A673 (cell line): ENCODE results near the gene PICALM. TPM values are rescaled to one million over a fixed set of nuclear protein-coding genes. Genes with fewer than 3 reads are reported as not detected.

ENCODE experiments used
- BruUV-seq: library from RNA; stranded (reverse); fragments of 400-500 nt; replicated peaks from 2 replicates; lab custom pipeline; 2021; lab: Mats Ljungman, UMichigan
- CTCF ChIA-PET: fragments of 300-600 bp; sonication (Branson Sonifier 250); formaldehyde crosslinking; loops from one replicate; lab custom pipeline; 2022; ENCODE audit warnings: antibody characterized with exemption; lab: Charles Lee
- POLR2A ChIA-PET: fragments of 300-600 bp; sonication (Branson Sonifier 250); formaldehyde crosslinking; loops from one replicate; lab custom pipeline; 2022; ENCODE audit warnings: antibody characterized with exemption; ENCODE audit not compliant: low non-redundant PET; lab: Charles Lee
- DNase-seq: peaks from one replicate; pipeline ENCODE4 v3.0.0-alpha.2; 2015; ENCODE audit warnings: low spot score
- H3K27ac ChIP-seq: fragments of 200-600 bp; sonication (generic); 2 replicates; pipeline ENCODE4 v1.5.1; 2016; ENCODE audit warnings: mixed run types, low read depth, mild to moderate bottlenecking, mixed read lengths, antibody characterized with exemption, low read length; ENCODE audit not compliant: poor library complexity, severe bottlenecking
- H3K27me3 ChIP-seq: fragments of 200-600 bp; sonication (generic); replicated peaks from 2 replicates; pipeline ENCODE4 v1.6.1; 2017; ENCODE audit warnings: mixed run types, low read depth, mild to moderate bottlenecking, mixed read lengths, antibody characterized with exemption, low read length; ENCODE audit not compliant: insufficient read depth, poor library complexity
- H3K36me3 ChIP-seq: fragments of 200-600 bp; sonication (generic); 2 replicates; pipeline ENCODE4 v1.6.1; 2016; ENCODE audit warnings: mixed run types, mild to moderate bottlenecking, mixed read lengths, antibody characterized with exemption, low read length; ENCODE audit not compliant: insufficient read depth, poor library complexity, severe bottlenecking
- H3K4me1 ChIP-seq: fragments of 200-600 bp; sonication (generic); 2 replicates; pipeline ENCODE4 v1.6.1; 2017; ENCODE audit warnings: mixed run types, mild to moderate bottlenecking, mixed read lengths, antibody characterized with exemption, low read length; ENCODE audit not compliant: insufficient read depth, poor library complexity, severe bottlenecking
- H3K4me3 ChIP-seq: fragments of 200-600 bp; sonication (generic); 2 replicates; pipeline ENCODE4 v1.5.1; 2016; ENCODE audit warnings: low read depth, mixed run types, mild to moderate bottlenecking, mixed read lengths, low read length; ENCODE audit not compliant: poor library complexity, severe bottlenecking
- H3K9me3 ChIP-seq: fragments of 200-600 bp; sonication (generic); 2 replicates; pipeline ENCODE4 v1.6.1; 2016; ENCODE audit warnings: mixed run types, low read depth, mild to moderate bottlenecking, mixed read lengths, antibody characterized with exemption, low read length; ENCODE audit not compliant: poor library complexity, severe bottlenecking
- CTCF ChIP-seq: fragments of 300-800, 200-600 bp; sonication (generic); conservative IDR thresholded peaks from 2 replicates; pipeline ENCODE4 v1.5.1; 2017; ENCODE audit warnings: low read depth, mild to moderate bottlenecking, antibody characterized with exemption, low read length, moderate library complexity, mixed read lengths
- EZH2 ChIP-seq: fragments of 200-600 bp; sonication (generic); IDR thresholded peaks from 2 replicates; pipeline ENCODE4 v1.6.1; 2017; ENCODE audit warnings: borderline replicate concordance, low read depth, mild to moderate bottlenecking, mixed read lengths, antibody characterized with exemption, low read length; ENCODE audit not compliant: poor library complexity, severe bottlenecking
- intact Hi-C: fragments of 100-400 bp; cut with micrococcal nuclease; formaldehyde crosslinking; loops from one replicate; pipeline ENCODE4 v1.10.0; 2022; ENCODE audit not compliant: unreplicated experiment
- total RNA-seq: library from RNA; stranded (reverse); gene quantifications from 2 replicates; pipeline ENCODE4 v1.2.3, GENCODE V29; 2021

PICALM gene
- total RNA-seq, 1 experiment from 2014 or later, result 174 TPM

GRCh38 chr11:86040919-86041850 is 27.7 kb downstream of the PICALM start:
- H3K9me3 ChIP-seq, result no peaks in the 10 kb centered on the region
- H3K27me3 ChIP-seq, result no peaks in the 10 kb centered on the region
- CTCF ChIA-PET, result interaction anchor here (0.5 to 2.4 kb wide), 7 partner anchors 12 to 284 kb away, joined by 3 to 25 read pairs (median 4); partner anchors contain the start of gene PICALM
- H3K4me3 ChIP-seq, result no peak overlapping the region
- intact Hi-C loops, result no loop called here
- peaks cover 45% of the 10 kb centered on the region for H3K4me1 ChIP-seq
- DNase-seq, result no peak
- BruUV-seq, result no TSS peak
- no peaks in the 10 kb centered on the region for H3K36me3 ChIP-seq
- no peak for TF ChIP-seq EZH2
- no peak for TF ChIP-seq CTCF
- POLR2A ChIA-PET, result no interaction called here
- H3K27ac ChIP-seq, result no peak overlapping the region

GRCh38 chr11:86039094-86039493 is 29.8 kb downstream of the PICALM start:
- H3K4me1 ChIP-seq, result peaks cover 53% of the 10 kb centered on the region
- ChIA-PET CTCF (no interaction called here), POLR2A (no interaction called here)
- TF ChIP-seq EZH2 (no peak), CTCF (no peak)
- H3K4me3 ChIP-seq, result no peak overlapping the region
- no peaks in the 10 kb centered on the region for H3K9me3 ChIP-seq
- H3K36me3 ChIP-seq, result no peaks in the 10 kb centered on the region
- no TSS peak for BruUV-seq
- H3K27me3 ChIP-seq, result no peaks in the 10 kb centered on the region
- no peak overlapping the region for H3K27ac ChIP-seq
- no peak for DNase-seq
- intact Hi-C loops, result no loop called here

- DNase-seq, result no peak
- ChIA-PET POLR2A (no interaction called here), CTCF (no interaction called here)
- H3K27ac ChIP-seq, result no peak overlapping the region
- intact Hi-C loops, result no loop called here
- no peaks in the 10 kb centered on the region for H3K27me3 ChIP-seq
- no peaks in the 10 kb centered on the region for H3K9me3 ChIP-seq
- no TSS peak for BruUV-seq
- H3K4me1 ChIP-seq, result peaks cover 40% of the 10 kb centered on the region
- no peak overlapping the region for H3K4me3 ChIP-seq
- no peaks in the 10 kb centered on the region for H3K36me3 ChIP-seq
- TF ChIP-seq CTCF, result no peak
- no peak for TF ChIP-seq EZH2
Measured at GRCh38 chr11:86037743-86038142, 31.1 kb downstream of the PICALM start.
